ENCODE results near the gene TRAK1.

GRCh38 chr3:42222942-42223693 is 132.0 kb downstream of the TRAK1 start:
- TF ChIP-seq CTCF (optimal IDR thresholded peaks at IDR 0.05 in 1 of 3, IDR thresholded peaks at IDR 0.05 in 1 of 3, conservative IDR thresholded peaks at IDR 0.05 in 1 of 3; ENCODE audit: extremely low read depth in 1 of 3, insufficient read depth in 2 of 3, low read length in 3 of 3) (no peak), EZH2 (IDR thresholded peaks at IDR 0.05; ENCODE audit: low read length) (no peak)
